GM19438 (cell line): ENCODE data around the gene SLC25A13.

ENCODE experiments used
- ATAC-seq: cut with Tn5 transposase; IDR thresholded peaks from one replicate; pipeline ENCODE4 v1.9.1; 2021; ENCODE audit warnings: low read depth; ENCODE audit not compliant: unreplicated experiment

The SLC25A13 gene

GRCh38 chr7:96212474-96212873 is 109.4 kb downstream of the SLC25A13 start:
- ATAC-seq = no peak

- no peak for ATAC-seq
These were observed 109.9 kb downstream of the SLC25A13 start for GRCh38 chr7:96211954-96212353.

- ATAC-seq = no peak
These were observed 116.2 kb downstream of the SLC25A13 start for GRCh38 chr7:96205665-96206064.

GRCh38 chr7:96204601-96205000 is 117.3 kb downstream of the SLC25A13 start:
- ATAC-seq = no peak

- ATAC-seq = no peak
These were observed 118.1 kb downstream of the SLC25A13 start for GRCh38 chr7:96203786-96204185.

- no peak for ATAC-seq
These were observed 119.8 kb downstream of the SLC25A13 start for GRCh38 chr7:96202102-96202501.

- no peak for ATAC-seq
These were observed 121.2 kb downstream of the SLC25A13 start for GRCh38 chr7:96200740-96201139.

GRCh38 chr7:96199421-96199820 is 122.5 kb downstream of the SLC25A13 start:
- ATAC-seq = no peak

GRCh38 chr7:96198047-96198636 is 123.8 kb downstream of the SLC25A13 start:
- ATAC-seq = no peak

- ATAC-seq = no peak
These were observed 125.2 kb downstream of the SLC25A13 start for GRCh38 chr7:96196676-96197075.

- ATAC-seq = no peak
These were observed 132.6 kb downstream of the SLC25A13 start for GRCh38 chr7:96189129-96189820.

- ATAC-seq = no peak
These were observed 133.3 kb downstream of the SLC25A13 start for GRCh38 chr7:96188591-96188991.

GRCh38 chr7:96188174-96188581 is 133.7 kb downstream of the SLC25A13 start:
- ATAC-seq = no peak

GRCh38 chr7:96187735-96188134 is 134.2 kb downstream of the SLC25A13 start:
- ATAC-seq = no peak

GRCh38 chr7:96184783-96185182 is 137.1 kb downstream of the SLC25A13 start:
- no peak for ATAC-seq

GRCh38 chr7:96183163-96183670 is 138.7 kb downstream of the SLC25A13 start:
- no peak for ATAC-seq

- no peak for ATAC-seq
These were observed 139.3 kb downstream of the SLC25A13 start for GRCh38 chr7:96182424-96183158.

GRCh38 chr7:96181174-96181573 is 140.7 kb downstream of the SLC25A13 start:
- no peak for ATAC-seq

- no peak for ATAC-seq
These were observed 142.1 kb downstream of the SLC25A13 start for GRCh38 chr7:96179837-96180236.

GRCh38 chr7:96179341-96179740 is 142.6 kb downstream of the SLC25A13 start:
- no peak for ATAC-seq

- no peak for ATAC-seq
These were observed 143.3 kb downstream of the SLC25A13 start for GRCh38 chr7:96178581-96178980.
